ENCODE results near the gene TRMT112.

The TRMT112 gene

GRCh38 chr11:64333556-64333955 is 16.2 kb upstream of the TRMT112 start:
- H3K4me2 ChIP-seq (ENCODE audit: low read length): no peak overlapping the region
- no peaks in the 10 kb centered on the region for H3K36me3 ChIP-seq (ENCODE audit: control insufficient read depth, insufficient read depth, low read length)
- no peak overlapping the region for H2AFZ ChIP-seq
- no peak overlapping the region for H3K9ac ChIP-seq
- H3K9me3 ChIP-seq (ENCODE audit: control insufficient read depth, low read length): no peaks in the 10 kb centered on the region
- no peaks in the 10 kb centered on the region for H3K27me3 ChIP-seq (ENCODE audit: control insufficient read depth, insufficient read depth, low read length)
- no peaks in the 10 kb centered on the region for H3K4me1 ChIP-seq
- H3K4me3 ChIP-seq (ENCODE audit: low read depth, low read length): no peak overlapping the region
- TF ChIP-seq CTCF (IDR thresholded peaks at IDR 0.05): no peak
- H3K27ac ChIP-seq: no peak overlapping the region
- no peaks in the 10 kb centered on the region for H3K79me2 ChIP-seq

- no peaks in the 10 kb centered on the region for H3K36me3 ChIP-seq (ENCODE audit: control insufficient read depth, insufficient read depth, low read length)
- peak; percentile 41 for TF ChIP-seq CTCF (IDR thresholded peaks at IDR 0.05)
- no peaks in the 10 kb centered on the region for H3K79me2 ChIP-seq
- H3K27ac ChIP-seq: no peak overlapping the region
- peak overlapping the region; percentile 63 for H2AFZ ChIP-seq
- H3K4me2 ChIP-seq (ENCODE audit: low read length): no peak overlapping the region
- no peak overlapping the region for H3K9ac ChIP-seq
- H3K4me3 ChIP-seq (ENCODE audit: low read depth, low read length): peak overlapping the region; percentile 9
- no peaks in the 10 kb centered on the region for H3K27me3 ChIP-seq (ENCODE audit: control insufficient read depth, insufficient read depth, low read length)
- H3K9me3 ChIP-seq (ENCODE audit: control insufficient read depth, low read length): no peaks in the 10 kb centered on the region
- H3K4me1 ChIP-seq: no peaks in the 10 kb centered on the region
Measured at GRCh38 chr11:64331569-64332371, 14.4 kb upstream of the TRMT112 start.

GRCh38 chr11:64330888-64331287 is 13.5 kb upstream of the TRMT112 start:
- Histone ChIP-seq H2AFZ (no peak overlapping the region), H3K27me3 (ENCODE audit: control insufficient read depth, insufficient read depth, low read length) (no peaks in the 10 kb centered on the region), H3K27ac (no peak overlapping the region), H3K9ac (no peak overlapping the region), H3K4me2 (ENCODE audit: low read length) (no peak overlapping the region), H3K9me3 (ENCODE audit: control insufficient read depth, low read length) (no peaks in the 10 kb centered on the region), H3K4me1 (no peaks in the 10 kb centered on the region), H3K79me2 (no peaks in the 10 kb centered on the region), H3K4me3 (ENCODE audit: low read depth, low read length) (no peak overlapping the region), H3K36me3 (ENCODE audit: control insufficient read depth, insufficient read depth, low read length) (no peaks in the 10 kb centered on the region)
- no peak for TF ChIP-seq CTCF (IDR thresholded peaks at IDR 0.05)

- Histone ChIP-seq H3K9me3 (ENCODE audit: control insufficient read depth, low read length) (no peaks in the 10 kb centered on the region), H3K9ac (no peak overlapping the region), H2AFZ (no peak overlapping the region), H3K4me1 (no peaks in the 10 kb centered on the region), H3K36me3 (ENCODE audit: control insufficient read depth, insufficient read depth, low read length) (no peaks in the 10 kb centered on the region), H3K27me3 (ENCODE audit: control insufficient read depth, insufficient read depth, low read length) (no peaks in the 10 kb centered on the region), H3K4me3 (ENCODE audit: low read depth, low read length) (no peak overlapping the region), H3K27ac (no peak overlapping the region), H3K4me2 (ENCODE audit: low read length) (no peak overlapping the region), H3K79me2 (no peaks in the 10 kb centered on the region)
- TF ChIP-seq CTCF (IDR thresholded peaks at IDR 0.05): no peak
Measured at GRCh38 chr11:64327993-64328392, 10.6 kb upstream of the TRMT112 start.

- Histone ChIP-seq H3K36me3 (ENCODE audit: control insufficient read depth, insufficient read depth, low read length) (no peaks in the 10 kb centered on the region), H2AFZ (no peak overlapping the region), H3K27ac (no peak overlapping the region), H3K4me2 (ENCODE audit: low read length) (no peak overlapping the region), H3K27me3 (ENCODE audit: control insufficient read depth, insufficient read depth, low read length) (no peaks in the 10 kb centered on the region), H3K9me3 (ENCODE audit: control insufficient read depth, low read length) (no peaks in the 10 kb centered on the region), H3K4me1 (no peaks in the 10 kb centered on the region), H3K4me3 (ENCODE audit: low read depth, low read length) (no peak overlapping the region), H3K79me2 (no peaks in the 10 kb centered on the region), H3K9ac (no peak overlapping the region)
- no peak for TF ChIP-seq CTCF (IDR thresholded peaks at IDR 0.05)
Measured at GRCh38 chr11:64327375-64327774, 10.0 kb upstream of the TRMT112 start.
